HG03558 (cell line): ENCODE data around the gene FAM83D.

Experiments used
- ATAC-seq: cut with Tn5 transposase; IDR thresholded peaks from one replicate; pipeline ENCODE4 v1.9.1; 2021; ENCODE audit warnings: moderate number of reproducible peaks; ENCODE audit not compliant: unreplicated experiment; ENCODE audit errors: extremely low read depth

FAM83D gene

GRCh38 chr20:38894091-38894847, 31.9 kb upstream of the FAM83D start:
- ATAC-seq = no peak

- ATAC-seq = no peak
These were observed 30.9 kb upstream of the FAM83D start for GRCh38 chr20:38895098-38895949.

- ATAC-seq = no peak
These were observed 30.1 kb upstream of the FAM83D start for GRCh38 chr20:38896009-38896594.

- no peak for ATAC-seq
These were observed 28.9 kb upstream of the FAM83D start for GRCh38 chr20:38897267-38897666.

- ATAC-seq = no peak
These were observed 25.6 kb upstream of the FAM83D start for GRCh38 chr20:38900606-38901005.

- no peak for ATAC-seq
These were observed 23.6 kb upstream of the FAM83D start for GRCh38 chr20:38902601-38903000.

GRCh38 chr20:38903335-38903734, 22.9 kb upstream of the FAM83D start:
- ATAC-seq = no peak

- no peak for ATAC-seq
These were observed 20.8 kb upstream of the FAM83D start for GRCh38 chr20:38905375-38905774.

GRCh38 chr20:38907918-38908677, 18.1 kb upstream of the FAM83D start:
- no peak for ATAC-seq

- ATAC-seq = no peak
These were observed 10.9 kb upstream of the FAM83D start for GRCh38 chr20:38915355-38915754.

- ATAC-seq = no peak
These were observed 8.6 kb upstream of the FAM83D start for GRCh38 chr20:38917657-38918056.

- ATAC-seq = no peak
These were observed 8.0 kb upstream of the FAM83D start for GRCh38 chr20:38918172-38918571.

GRCh38 chr20:38919683-38920082, 6.5 kb upstream of the FAM83D start:
- no peak for ATAC-seq

- no peak for ATAC-seq
These were observed 5.8 kb upstream of the FAM83D start for GRCh38 chr20:38920411-38920810.

- no peak for ATAC-seq
These were observed 5.4 kb upstream of the FAM83D start for GRCh38 chr20:38920851-38921250.

GRCh38 chr20:38924718-38925117, 1.5 kb upstream of the FAM83D start:
- ATAC-seq = no peak

- ATAC-seq = no peak
These were observed 858 bp downstream of the FAM83D start for GRCh38 chr20:38926934-38927616.

- no peak for ATAC-seq
These were observed 1.8 kb downstream of the FAM83D start for GRCh38 chr20:38927902-38928578.

- ATAC-seq = no peak
These were observed 4.0 kb downstream of the FAM83D start for GRCh38 chr20:38930242-38930569.
